Measurements from ENCODE around the gene SCD.
"Not testable (repeated sequence)": the region's sequence is repeated elsewhere in the genome, so short reads cannot be mapped to it uniquely, and the experiment has no call there.

The SCD gene

GRCh38 chr10:100346765-100347567, at the start of gene SCD:
Gene SCD, plus strand, starts transcription at chr10:100347233. Its CDS starts 272 bp downstream, at chr10:100347505.
- peak; percentile 76 for DNase-seq

- no peak for DNase-seq
These were observed 49.8 kb upstream of the SCD start for GRCh38 chr10:100297242-100297641.

- not testable (repeated sequence) for DNase-seq
These were observed 45.9 kb upstream of the SCD start for GRCh38 chr10:100301123-100301522.

GRCh38 chr10:100303724-100304319, 43.2 kb upstream of the SCD start:
- DNase-seq: no peak

GRCh38 chr10:100304414-100304813, 42.6 kb upstream of the SCD start:
- DNase-seq: no peak

GRCh38 chr10:100306861-100307260, 40.2 kb upstream of the SCD start:
- DNase-seq: no peak

- DNase-seq: no peak
These were observed 39.3 kb upstream of the SCD start for GRCh38 chr10:100307684-100308083.

GRCh38 chr10:100311298-100311697, 35.7 kb upstream of the SCD start:
- DNase-seq: no peak

GRCh38 chr10:100315615-100316014, 31.4 kb upstream of the SCD start:
- no peak for DNase-seq

GRCh38 chr10:100318207-100318606, 28.8 kb upstream of the SCD start:
- DNase-seq: no peak

GRCh38 chr10:100319707-100320402, 27.2 kb upstream of the SCD start:
- DNase-seq: no peak

- no peak for DNase-seq
These were observed 21.9 kb upstream of the SCD start for GRCh38 chr10:100325158-100325557.

- no peak for DNase-seq
These were observed 19.9 kb upstream of the SCD start for GRCh38 chr10:100327007-100327717.

- DNase-seq: no peak
These were observed 19.4 kb upstream of the SCD start for GRCh38 chr10:100327718-100328009.

- DNase-seq: no peak
These were observed 18.8 kb upstream of the SCD start for GRCh38 chr10:100328198-100328597.

- no peak for DNase-seq
These were observed 17.0 kb upstream of the SCD start, which contains the start of gene PKD2L1 for GRCh38 chr10:100330079-100330478. Gene PKD2L1, minus strand, starts transcription at chr10:100330228. Its CDS starts 125 bp downstream, at chr10:100330103.

- no peak for DNase-seq
These were observed 13.9 kb upstream of the SCD start for GRCh38 chr10:100333106-100333505.

- DNase-seq: no peak
These were observed 13.2 kb upstream of the SCD start for GRCh38 chr10:100333661-100334440.

GRCh38 chr10:100334762-100335161, 12.3 kb upstream of the SCD start:
- no peak for DNase-seq

- DNase-seq: peak; percentile 2
These were observed 8.5 kb upstream of the SCD start for GRCh38 chr10:100338434-100339036.

GRCh38 chr10:100339236-100339635, 7.8 kb upstream of the SCD start:
- no peak for DNase-seq
